OCI-M2 (cell line): Measurements from ENCODE around the gene CKMT2.

Source experiments
- DNase-seq: peaks from one replicate; lab custom pipeline; 2025; ENCODE audit not compliant: unreplicated experiment; lab: John Stamatoyannopoulos, UW

CKMT2 gene

GRCh38 chr5:81214848-81215247 is 18.3 kb upstream of the CKMT2 start:
- no peak for DNase-seq

GRCh38 chr5:81216152-81216551 is 17.0 kb upstream of the CKMT2 start:
- no peak for DNase-seq

GRCh38 chr5:81219389-81219788 is 13.7 kb upstream of the CKMT2 start:
- no peak for DNase-seq

GRCh38 chr5:81222285-81222684 is 10.8 kb upstream of the CKMT2 start:
- no peak for DNase-seq

- DNase-seq, result no peak
Observed at GRCh38 chr5:81225463-81225862, 7.7 kb upstream of the CKMT2 start.

- no peak for DNase-seq
Observed at GRCh38 chr5:81226286-81226685, 6.8 kb upstream of the CKMT2 start.

- DNase-seq, result no peak
Observed at GRCh38 chr5:81226949-81227348, 6.2 kb upstream of the CKMT2 start.

GRCh38 chr5:81228084-81228483 is 5.0 kb upstream of the CKMT2 start:
- no peak for DNase-seq

GRCh38 chr5:81230416-81230815 is 2.7 kb upstream of the CKMT2 start:
- DNase-seq, result no peak

- no peak for DNase-seq
Observed at GRCh38 chr5:81232464-81233079, 550 bp upstream of the CKMT2 start.

GRCh38 chr5:81234299-81234698 is 1.2 kb downstream of the CKMT2 start:
- no peak for DNase-seq

GRCh38 chr5:81234801-81235200 is 1.7 kb downstream of the CKMT2 start:
- DNase-seq, result no peak

GRCh38 chr5:81235287-81236072 is 2.4 kb downstream of the CKMT2 start:
- no peak for DNase-seq

- no peak for DNase-seq
Observed at GRCh38 chr5:81238460-81238859, 5.3 kb downstream of the CKMT2 start.

GRCh38 chr5:81239613-81240012 is 6.5 kb downstream of the CKMT2 start:
- DNase-seq, result no peak

GRCh38 chr5:81241001-81241400 is 7.9 kb downstream of the CKMT2 start:
- no peak for DNase-seq

- no peak for DNase-seq
Observed at GRCh38 chr5:81241961-81242648, 9.0 kb downstream of the CKMT2 start.

GRCh38 chr5:81242906-81243436 is 9.8 kb downstream of the CKMT2 start:
- no peak for DNase-seq

- DNase-seq, result no peak
Observed at GRCh38 chr5:81244451-81244850, 11.3 kb downstream of the CKMT2 start.

GRCh38 chr5:81245871-81246235 is 12.7 kb downstream of the CKMT2 start:
- DNase-seq, result no peak

- DNase-seq, result no peak
Observed at GRCh38 chr5:81246697-81247096, 13.6 kb downstream of the CKMT2 start.

GRCh38 chr5:81247441-81247972 is 14.4 kb downstream of the CKMT2 start:
- DNase-seq, result no peak
